RWPE2 (cell line): ENCODE measurements around the gene ACADVL.
A peak's percentile ranks its signal among the peaks of the same experiment; 100 is the strongest.

ENCODE experiments used
- ATAC-seq: fragments of 200-7000 bp; cut with Tn5 transposase; 3 replicates; pipeline ENCODE4 v1.9.1; 2021; ENCODE audit warnings: low read depth
- DNase-seq: peaks from one replicate; pipeline ENCODE4 v3.0.0-alpha.2; 2020; ENCODE audit warnings: low spot score
- H3K27ac ChIP-seq: fragments of 450-650 bp; 2 replicates; pipeline ENCODE4 v1.5.1; 2017; ENCODE audit warnings: mild to moderate bottlenecking; ENCODE audit not compliant: poor library complexity, severe bottlenecking
- H3K27me3 ChIP-seq: fragments of 250-450 bp; sonication (Bioruptor Pico); 2 replicates; pipeline ENCODE4 v1.5.1; 2021; ENCODE audit warnings: mild to moderate bottlenecking, moderate library complexity; ENCODE audit not compliant: insufficient read depth, poor library complexity, severe bottlenecking
- H3K36me3 ChIP-seq: fragments of 250-450 bp; sonication (Bioruptor Pico); 2 replicates; pipeline ENCODE4 v1.5.1; 2020; ENCODE audit warnings: low read depth, mild to moderate bottlenecking, moderate library complexity
- H3K4me1 ChIP-seq: fragments of 250-450 bp; sonication (Bioruptor Pico); 2 replicates; pipeline ENCODE4 v1.5.1; 2021; ENCODE audit warnings: mild to moderate bottlenecking, moderate library complexity; ENCODE audit not compliant: insufficient read depth, poor library complexity, severe bottlenecking
- H3K4me3 ChIP-seq: fragments of 250-450 bp; sonication (Bioruptor Pico); 2 replicates; pipeline ENCODE4 v1.5.1; 2021; ENCODE audit warnings: mild to moderate bottlenecking, moderate library complexity; ENCODE audit not compliant: severe bottlenecking
- H3K9me3 ChIP-seq: fragments of 250-450 bp; sonication (Bioruptor Pico); 2 replicates; pipeline ENCODE4 v1.5.1; 2021; ENCODE audit warnings: mild to moderate bottlenecking, moderate library complexity; ENCODE audit not compliant: severe bottlenecking
- TF ChIP-seq, protein P1 (sequence below): fragments of 450-650 bp; IDR thresholded peaks from one replicate; pipeline ENCODE4 v1.5.1; 2017; ENCODE audit warnings: mild to moderate bottlenecking, moderate library complexity; ENCODE audit not compliant: poor library complexity, severe bottlenecking

Gene ACADVL

DNA sequence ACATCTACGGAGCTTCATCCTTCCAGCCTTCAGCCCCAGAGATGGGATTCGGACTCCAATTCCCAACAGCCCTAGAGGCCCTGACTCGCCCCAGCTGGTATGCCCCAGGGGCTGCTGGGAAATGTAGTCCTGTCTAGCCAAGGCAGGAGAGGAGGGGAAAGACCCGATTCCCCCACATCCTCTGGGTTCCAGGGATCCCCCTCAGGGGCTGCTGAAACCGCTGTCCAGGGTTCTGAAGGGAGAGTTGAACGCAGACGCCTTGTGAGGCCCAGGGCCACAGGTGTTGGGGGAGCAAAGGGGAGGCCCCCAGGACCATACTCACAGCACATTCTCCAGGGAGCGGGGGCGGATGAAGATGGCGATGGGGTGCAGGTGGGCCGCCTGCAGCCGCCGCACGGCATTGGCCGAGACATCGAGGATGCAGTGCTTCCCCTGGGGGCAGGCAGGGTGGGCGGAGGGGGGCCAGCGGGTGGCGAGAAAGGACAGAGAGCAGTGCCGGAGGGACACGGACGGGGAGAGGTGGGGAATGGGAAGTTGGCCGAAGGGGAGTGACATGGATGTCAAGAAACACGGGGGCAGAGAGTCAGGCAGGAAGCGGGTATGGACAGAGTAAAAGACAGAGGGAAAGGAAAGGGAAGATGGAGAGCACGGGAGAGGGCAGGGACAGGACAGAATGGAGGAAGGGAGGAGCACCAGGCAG is 28.0 kb upstream of the ACADVL start:
- no peaks in the 10 kb centered on the region for H3K9me3 ChIP-seq
- ATAC-seq (peak; percentile 76; the same call in 2 of the 3 replicates), DNase-seq (peak; percentile 62)
- peaks cover 21% of the 10 kb centered on the region for H3K36me3 ChIP-seq
- no peaks in the 10 kb centered on the region for H3K4me1 ChIP-seq
- no peaks in the 10 kb centered on the region for H3K27me3 ChIP-seq
- H3K27ac ChIP-seq, result no peak overlapping the region
- TF ChIP-seq, protein P1, sequence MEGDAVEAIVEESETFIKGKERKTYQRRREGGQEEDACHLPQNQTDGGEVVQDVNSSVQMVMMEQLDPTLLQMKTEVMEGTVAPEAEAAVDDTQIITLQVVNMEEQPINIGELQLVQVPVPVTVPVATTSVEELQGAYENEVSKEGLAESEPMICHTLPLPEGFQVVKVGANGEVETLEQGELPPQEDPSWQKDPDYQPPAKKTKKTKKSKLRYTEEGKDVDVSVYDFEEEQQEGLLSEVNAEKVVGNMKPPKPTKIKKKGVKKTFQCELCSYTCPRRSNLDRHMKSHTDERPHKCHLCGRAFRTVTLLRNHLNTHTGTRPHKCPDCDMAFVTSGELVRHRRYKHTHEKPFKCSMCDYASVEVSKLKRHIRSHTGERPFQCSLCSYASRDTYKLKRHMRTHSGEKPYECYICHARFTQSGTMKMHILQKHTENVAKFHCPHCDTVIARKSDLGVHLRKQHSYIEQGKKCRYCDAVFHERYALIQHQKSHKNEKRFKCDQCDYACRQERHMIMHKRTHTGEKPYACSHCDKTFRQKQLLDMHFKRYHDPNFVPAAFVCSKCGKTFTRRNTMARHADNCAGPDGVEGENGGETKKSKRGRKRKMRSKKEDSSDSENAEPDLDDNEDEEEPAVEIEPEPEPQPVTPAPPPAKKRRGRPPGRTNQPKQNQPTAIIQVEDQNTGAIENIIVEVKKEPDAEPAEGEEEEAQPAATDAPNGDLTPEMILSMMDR, result no peak
- no peak overlapping the region for H3K4me3 ChIP-seq

DNA sequence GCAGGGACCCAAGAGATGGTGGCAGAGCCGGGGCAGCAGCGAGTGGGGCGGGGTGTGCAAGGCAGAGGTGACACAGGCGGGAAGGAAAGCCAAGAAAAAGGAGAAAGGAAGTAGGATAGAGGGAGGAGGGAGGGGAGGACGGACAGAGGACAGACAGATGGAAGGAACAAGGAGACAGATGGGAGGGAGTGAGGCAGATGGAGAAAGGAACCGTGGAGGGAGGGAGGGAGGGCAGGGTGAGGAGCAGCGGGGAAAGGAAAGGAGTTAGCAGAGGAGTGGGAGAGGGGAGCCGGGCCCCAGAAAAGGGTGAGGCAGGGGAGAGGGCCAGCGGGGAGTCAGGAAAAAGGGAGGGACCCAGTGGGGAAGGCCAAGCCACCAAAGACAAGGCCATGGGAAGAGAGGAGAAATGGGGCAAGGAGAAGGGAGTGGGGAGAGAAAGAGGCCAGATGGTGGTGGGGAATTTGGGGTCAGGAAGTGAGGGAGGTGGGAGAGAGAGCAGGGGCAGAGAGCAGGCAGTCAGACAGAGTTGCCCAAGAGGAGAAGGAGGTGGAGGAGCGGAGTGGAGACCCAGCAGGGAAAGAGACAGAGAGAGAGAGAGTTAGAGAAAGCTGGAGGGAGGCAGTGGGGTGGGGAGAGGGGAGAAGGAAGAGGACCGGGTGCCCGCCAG is 27.3 kb upstream of the ACADVL start:
- Histone ChIP-seq H3K36me3 (peaks cover 23% of the 10 kb centered on the region), H3K27ac (no peak overlapping the region), H3K4me3 (no peak overlapping the region), H3K27me3 (no peaks in the 10 kb centered on the region), H3K9me3 (no peaks in the 10 kb centered on the region), H3K4me1 (no peaks in the 10 kb centered on the region)
- ATAC-seq (no peak), DNase-seq (no peak)
- TF ChIP-seq, protein P1, result no peak

DNA sequence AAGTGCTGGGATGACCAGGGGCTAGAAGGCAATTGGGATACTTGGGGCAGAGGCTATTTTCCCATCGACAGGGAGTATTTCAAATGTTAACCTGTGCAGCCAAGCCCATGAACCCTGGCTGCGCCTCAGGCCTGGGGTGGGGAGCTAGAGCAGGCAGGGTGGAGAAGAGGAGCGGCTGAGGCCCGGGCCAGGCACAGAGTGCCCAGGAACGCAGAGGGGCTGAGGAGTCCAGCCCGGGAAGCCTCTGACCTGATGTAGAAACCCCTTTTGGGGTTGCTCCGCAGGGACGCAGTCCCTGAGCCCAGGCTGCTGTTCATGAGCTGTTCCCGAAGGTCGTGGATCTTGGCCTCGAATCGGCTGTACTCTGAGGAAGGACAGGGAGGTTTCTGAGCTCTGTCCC is 23.8 kb upstream of the ACADVL start:
- ATAC-seq (no peak), DNase-seq (no peak)
- Histone ChIP-seq H3K36me3 (peaks cover 23% of the 10 kb centered on the region), H3K27ac (no peak overlapping the region), H3K9me3 (no peaks in the 10 kb centered on the region), H3K27me3 (no peaks in the 10 kb centered on the region), H3K4me3 (no peak overlapping the region), H3K4me1 (no peaks in the 10 kb centered on the region)
- TF ChIP-seq, protein P1, result no peak

DNA sequence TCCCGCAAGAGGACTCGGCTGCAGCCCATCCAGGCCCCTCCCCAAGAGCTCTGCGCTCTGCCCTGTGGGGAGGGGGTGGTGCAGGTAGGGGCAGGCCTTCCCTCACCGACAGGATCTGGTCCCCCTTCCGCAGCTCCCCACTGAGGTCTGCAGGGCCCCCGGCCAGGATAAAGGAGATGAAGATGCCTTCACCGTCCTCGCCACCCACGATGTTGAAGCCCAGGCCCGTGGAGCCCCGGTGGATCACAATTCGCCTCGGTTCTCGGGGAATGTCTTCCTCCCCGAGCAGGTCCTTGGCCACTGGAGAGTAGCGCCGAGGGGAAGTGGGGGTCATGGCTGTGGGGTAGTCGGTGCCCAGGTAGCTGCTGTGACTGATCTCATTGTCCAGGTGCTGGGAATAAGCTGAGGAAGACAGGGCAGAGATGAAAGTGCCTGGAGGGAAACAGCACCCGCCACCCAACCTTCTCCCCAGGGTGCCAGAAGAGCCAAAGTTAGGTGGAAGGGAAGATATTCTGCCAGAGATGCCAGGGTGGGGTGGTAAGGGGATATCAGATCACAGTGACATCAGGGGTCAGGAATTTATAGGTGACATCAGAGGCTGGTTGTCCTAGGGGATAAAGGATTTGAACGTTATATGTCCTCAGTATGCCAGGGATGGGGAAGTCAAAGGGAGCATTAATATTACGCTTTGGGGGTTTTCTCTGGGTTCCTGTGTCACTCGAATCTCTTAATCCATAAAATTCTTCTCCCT is 22.9 kb upstream of the ACADVL start:
- Histone ChIP-seq H3K27ac (no peak overlapping the region), H3K27me3 (no peaks in the 10 kb centered on the region), H3K4me1 (no peaks in the 10 kb centered on the region), H3K4me3 (no peak overlapping the region), H3K36me3 (peaks cover 23% of the 10 kb centered on the region), H3K9me3 (no peaks in the 10 kb centered on the region)
- TF ChIP-seq, protein P1, result no peak
- ATAC-seq, result no peak
- DNase-seq, result no peak
